ENCODE results near the gene CTXND1. TPM values are rescaled to one million over a fixed set of nuclear protein-coding genes. Genes with fewer than 3 reads are reported as not detected.

CTXND1 gene
- total RNA-seq, 1 donor from 2014 or later: 5.6 TPM

DNA sequence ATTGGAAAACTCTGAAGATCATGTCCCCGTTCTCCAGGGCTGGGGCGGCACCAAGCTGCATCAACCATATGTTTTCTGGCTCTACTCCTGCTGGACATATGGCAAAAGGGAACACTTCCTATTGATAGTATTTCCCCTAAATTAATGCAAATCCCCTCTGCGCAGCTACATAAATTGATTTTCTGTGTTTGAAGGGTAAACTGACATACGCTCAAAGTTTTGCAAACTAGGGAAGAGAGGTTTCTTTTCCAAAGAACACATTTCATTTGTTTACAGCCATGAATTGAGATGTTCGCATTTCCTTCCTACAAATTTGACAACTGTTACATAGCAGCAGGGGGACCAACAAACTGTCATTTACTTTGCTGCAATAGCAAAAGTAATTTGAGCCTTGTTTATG, 35.9 kb downstream of the CTXND1 start:
- intact Hi-C loops (cut with DNase I): no loop called here
- DNase-seq (ENCODE audit: low spot score): no peak

DNA sequence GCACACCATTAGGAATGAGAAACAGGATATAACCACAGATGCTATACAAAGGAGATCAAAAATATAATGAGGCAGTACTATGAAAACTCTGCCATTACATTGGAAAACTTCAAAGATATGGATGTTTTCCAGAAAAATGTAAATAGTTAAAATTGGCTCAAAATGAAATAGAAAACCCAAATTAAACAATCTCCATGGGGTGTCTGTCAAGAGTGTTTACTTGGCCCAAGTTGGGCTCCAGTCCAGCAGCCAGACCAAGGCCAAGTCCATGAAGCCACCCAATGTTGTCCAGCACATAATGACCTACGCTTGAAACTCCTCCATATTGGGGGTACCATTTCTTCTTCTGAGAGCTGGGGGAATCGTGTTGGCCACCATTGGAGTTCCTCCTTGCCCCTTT, 37.1 kb downstream of the CTXND1 start:
- no peak for DNase-seq (ENCODE audit: low spot score)
- intact Hi-C loops (cut with DNase I): no loop called here

- no peak for DNase-seq (ENCODE audit: low spot score)
- intact Hi-C loops (cut with DNase I): no loop called here
Observed at GRCh38 chr15:80211976-80212375, 40.0 kb downstream of the CTXND1 start.

DNA sequence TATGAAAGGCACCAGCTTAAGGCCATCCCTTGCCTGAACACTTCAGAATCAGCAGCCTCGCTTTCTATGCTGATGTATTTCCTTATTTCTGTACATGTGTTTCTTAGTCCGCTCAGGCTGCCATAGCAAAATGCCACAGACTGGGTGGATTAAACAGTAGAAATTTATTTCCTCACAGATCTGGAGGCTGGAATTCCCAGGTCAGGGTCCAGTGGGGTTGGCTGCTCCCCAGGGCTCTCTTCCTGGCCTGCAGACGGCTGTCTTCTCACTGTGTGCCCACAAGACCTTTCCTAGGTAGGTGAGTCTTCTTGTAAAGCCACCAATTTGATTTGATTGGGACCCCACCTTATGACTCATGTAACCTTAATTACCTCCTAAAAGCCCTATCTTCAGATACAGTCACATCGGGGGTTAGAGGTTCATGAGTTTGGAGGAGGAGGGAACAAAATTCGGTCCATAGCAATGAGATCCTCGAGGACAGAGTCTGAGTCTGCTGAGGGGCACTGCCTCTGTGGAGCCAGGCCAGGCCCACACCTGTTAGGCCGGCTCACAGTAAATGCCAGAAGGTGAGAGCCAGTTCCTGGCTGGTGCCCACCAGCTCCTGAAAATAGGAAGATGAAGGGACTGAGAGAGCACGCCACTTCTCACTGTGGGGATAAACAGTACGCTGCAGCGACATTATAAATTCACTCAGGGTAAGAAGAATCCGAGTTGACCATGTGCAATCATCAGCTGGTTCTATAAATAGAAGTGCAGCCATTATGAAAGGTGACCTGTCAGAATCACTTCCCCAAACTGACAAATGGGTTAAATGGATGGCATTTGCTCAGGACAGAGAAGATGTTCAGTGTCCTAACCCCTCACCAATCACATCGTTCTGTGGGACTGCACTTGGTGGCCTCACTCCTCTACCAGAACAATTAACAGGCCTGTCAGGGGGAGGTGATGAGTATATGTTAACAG, 41.1 kb downstream of the CTXND1 start:
- DNase-seq (ENCODE audit: low spot score): no peak
- intact Hi-C loops (cut with DNase I): no loop called here

DNA sequence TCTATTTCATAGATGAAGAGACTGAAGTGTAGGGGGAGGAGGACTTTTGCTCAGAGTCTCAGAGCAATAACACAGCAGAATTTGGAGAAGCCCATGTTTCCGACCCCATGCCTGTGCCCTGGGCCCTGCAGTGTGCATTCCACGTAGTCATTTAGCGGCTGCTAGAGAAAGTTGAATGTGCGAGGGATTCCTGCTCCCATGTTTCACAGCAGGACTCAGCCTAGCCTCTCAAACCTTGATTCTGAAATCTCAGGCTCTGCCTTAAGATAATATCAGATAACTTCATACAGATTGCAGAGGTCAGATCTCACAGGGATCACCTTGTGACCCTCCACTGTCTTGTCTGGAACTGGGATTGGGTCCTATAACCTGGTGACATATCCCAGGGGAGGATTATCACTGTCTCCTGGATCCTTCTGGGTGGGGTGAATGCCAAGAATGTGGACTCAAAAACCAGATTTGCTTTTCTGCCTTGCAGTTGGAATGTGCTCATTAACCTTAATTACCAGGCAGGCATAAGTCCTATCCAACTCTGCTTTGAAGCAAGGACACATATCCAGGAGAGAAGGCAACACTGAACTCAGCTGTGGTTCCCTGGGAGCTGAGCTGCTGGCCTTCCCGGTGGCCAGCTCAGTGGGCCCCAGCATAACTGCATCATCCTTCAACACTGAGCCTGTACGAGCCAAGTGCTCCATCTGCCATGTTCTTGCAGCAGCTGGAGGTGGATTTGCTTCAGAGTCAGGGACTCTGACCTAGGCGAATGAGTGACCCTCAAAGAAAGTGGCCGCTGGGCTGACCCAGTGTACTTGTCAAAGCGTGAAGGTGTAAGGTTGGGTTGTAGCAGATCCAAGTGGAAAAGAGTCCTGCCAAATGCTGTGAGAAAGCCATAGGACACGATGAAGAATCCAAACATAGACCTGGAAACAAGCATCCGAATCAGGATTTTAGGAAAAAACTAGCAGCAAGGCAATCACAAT, 43.0 kb downstream of the CTXND1 start:
- DNase-seq (ENCODE audit: low spot score): no peak
- intact Hi-C loops (cut with DNase I): no loop called here

DNA sequence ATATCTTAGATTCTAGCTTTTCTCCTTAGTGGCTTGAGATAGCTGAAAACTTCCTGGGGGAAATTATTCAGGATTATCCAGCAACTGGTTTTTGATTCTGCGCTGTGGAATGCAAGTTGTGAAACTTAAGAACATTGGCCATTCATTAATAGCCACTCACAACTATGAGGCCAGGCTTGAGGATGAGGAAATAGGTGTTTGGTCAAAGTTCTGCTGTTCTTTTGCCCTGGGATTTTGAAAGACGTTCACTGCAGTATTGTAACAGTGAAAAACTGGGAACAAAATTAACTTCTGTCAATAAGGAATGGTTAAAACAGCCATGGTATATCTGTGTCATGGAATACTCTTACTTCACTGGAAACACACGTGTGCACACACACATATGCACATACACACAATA, 44.1 kb downstream of the CTXND1 start:
- intact Hi-C loops (cut with DNase I): no loop called here

GRCh38 chr15:80204231-80204630, 47.8 kb downstream of the CTXND1 start:
- DNase-seq (ENCODE audit: low spot score): no peak
- intact Hi-C loops (cut with DNase I): no loop called here

More for the DNA sequence above, 44.1 kb downstream of the CTXND1 start:
- DNase-seq (ENCODE audit: low spot score): no peak

- intact Hi-C loops (cut with DNase I): no loop called here
- no peak for DNase-seq (ENCODE audit: low spot score)
Observed at GRCh38 chr15:80203361-80203885, 48.6 kb downstream of the CTXND1 start.

DNA sequence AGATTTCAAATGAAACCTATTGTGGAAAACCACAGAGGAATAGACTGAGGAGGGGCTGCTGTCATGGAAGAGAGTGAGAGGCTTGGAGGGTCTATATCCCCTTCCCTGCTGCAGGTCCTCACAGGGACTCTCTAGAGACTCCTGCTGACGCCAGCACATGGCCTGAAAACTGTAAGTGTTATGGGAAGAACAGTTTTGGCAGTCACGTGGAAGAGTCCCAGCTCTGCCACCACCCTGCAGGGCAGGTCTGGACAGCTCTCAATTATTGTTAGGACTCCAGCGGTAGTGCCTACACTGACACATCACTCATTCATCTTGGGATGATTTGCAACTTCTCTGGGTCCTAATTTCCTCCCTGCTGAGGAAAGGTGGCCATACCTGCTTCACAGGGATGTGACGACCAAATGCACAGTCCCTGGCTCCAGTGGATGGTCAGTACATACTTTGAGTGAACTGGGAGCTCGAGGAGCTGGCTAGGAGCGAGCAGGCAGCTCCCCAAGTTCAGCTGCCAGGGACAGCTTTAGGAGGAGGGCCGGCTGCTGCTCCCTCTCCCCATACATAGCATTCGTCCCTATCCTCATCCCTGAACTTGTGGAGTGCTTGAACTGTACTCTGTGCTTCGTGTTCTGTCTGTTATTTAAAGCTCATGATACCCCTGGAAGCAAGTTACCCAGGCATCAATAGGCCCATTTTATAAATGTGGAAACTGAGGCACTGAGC, 49.2 kb downstream of the CTXND1 start:
- intact Hi-C loops (cut with DNase I): no loop called here
- DNase-seq (ENCODE audit: low spot score): no peak

- intact Hi-C loops (cut with DNase I): no loop called here
- DNase-seq (ENCODE audit: low spot score): no peak
Observed at GRCh38 chr15:80202016-80202315, 50.0 kb downstream of the CTXND1 start.

GRCh38 chr15:80201256-80202015, 50.6 kb downstream of the CTXND1 start:
- DNase-seq (ENCODE audit: low spot score): no peak
- intact Hi-C loops (cut with DNase I): no loop called here

DNA sequence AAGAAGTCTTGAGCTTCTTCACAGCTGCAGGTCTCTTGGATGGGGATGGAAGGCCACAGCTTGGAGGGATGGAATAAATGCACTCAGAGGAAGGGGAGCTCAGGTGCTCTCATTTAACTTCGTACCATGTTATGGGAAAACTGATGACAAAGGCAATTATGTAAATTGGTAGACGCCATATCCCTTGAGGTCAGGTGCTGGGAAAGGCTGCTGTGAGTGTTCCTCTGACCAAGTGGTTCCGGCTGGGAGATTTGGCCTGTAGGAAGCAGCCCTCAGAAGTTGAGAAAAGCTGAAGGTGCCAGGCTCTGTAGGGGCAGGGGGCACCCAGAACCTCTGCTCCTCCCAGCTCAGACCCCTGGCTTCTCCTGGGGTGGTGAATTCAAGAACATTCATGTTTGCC, 52.1 kb downstream of the CTXND1 start:
- no peak for DNase-seq (ENCODE audit: low spot score)
- intact Hi-C loops (cut with DNase I): no loop called here

- intact Hi-C loops (cut with DNase I): no loop called here
- DNase-seq (ENCODE audit: low spot score): no peak
Observed at GRCh38 chr15:80199366-80199765, 52.6 kb downstream of the CTXND1 start.

DNA sequence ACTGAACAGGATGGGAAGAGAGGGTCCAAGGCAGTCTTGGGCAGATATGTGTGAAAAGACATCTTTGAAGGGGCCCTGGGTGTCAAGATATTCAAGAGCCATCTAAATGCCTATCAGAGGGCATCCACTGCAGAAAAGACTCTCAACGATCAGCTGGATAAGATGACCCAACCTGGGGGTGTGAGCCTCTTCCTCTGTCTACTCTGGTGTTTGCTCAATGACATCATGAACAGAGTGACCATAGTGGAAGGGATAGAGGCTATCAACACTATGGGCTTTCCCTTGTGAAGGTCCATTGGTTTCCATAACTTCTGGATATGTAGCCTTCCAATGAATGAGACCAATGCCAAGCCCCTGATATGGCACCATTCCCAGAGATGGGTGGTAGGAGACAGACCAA, 57.1 kb downstream of the CTXND1 start:
- intact Hi-C loops (cut with DNase I): no loop called here
- no peak for DNase-seq (ENCODE audit: low spot score)

DNA sequence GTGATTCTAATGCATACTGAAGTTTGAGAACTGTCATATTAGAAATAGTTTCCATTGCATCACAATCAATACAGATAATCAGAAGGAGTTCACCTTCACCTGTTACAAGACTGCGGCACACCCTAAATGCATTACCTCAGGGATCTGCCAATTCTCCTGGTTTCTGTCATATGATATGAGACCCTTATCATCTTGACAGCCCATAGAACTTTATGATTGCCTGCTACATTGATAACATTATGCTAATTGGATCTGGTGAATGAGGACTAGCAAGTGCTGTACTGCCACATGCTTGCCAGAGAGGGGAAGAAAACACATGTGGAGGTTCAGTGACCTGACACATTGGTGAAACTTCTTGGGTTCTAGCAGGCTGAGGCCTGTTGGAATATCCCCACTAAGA, 57.8 kb downstream of the CTXND1 start:
- DNase-seq (ENCODE audit: low spot score): no peak
- intact Hi-C loops (cut with DNase I): no loop called here

DNA sequence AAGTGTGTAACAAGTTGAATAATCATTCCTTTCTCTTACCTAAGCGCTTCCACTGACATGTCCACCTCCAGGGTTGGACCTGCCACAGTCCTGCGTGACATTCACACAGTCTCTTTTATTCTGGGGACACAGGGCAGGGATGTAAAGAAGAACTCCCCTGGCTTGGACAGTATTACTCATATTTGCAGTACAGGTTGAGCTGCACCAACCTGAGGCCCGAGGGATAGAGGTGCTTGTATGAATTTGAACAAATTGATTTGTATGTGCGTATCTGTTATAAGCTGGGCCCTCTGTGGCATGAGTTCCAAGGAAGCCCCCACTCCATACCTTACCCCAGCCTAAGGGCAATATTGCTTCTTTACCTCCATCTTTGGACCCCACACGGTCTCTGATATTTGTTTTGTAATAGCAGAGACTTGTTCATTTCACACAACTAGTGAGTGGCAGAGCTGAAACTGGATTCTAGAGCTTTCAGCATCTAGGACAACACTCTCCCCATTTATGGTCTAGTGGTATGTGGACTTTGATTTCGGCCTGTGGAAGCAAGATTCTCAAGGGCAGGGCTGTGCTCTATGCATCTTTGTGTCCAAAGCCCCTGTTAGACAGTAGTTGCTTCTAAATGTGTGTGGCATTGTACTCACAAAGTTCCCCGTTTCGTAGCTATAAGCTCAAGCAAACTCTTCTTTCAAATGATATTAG, 60.0 kb downstream of the CTXND1 start:
- no peak for DNase-seq (ENCODE audit: low spot score)
- intact Hi-C loops (cut with DNase I): no loop called here

- DNase-seq (ENCODE audit: low spot score): no peak
- intact Hi-C loops (cut with DNase I): no loop called here
Observed at GRCh38 chr15:80191198-80191597, 60.8 kb downstream of the CTXND1 start.

DNA sequence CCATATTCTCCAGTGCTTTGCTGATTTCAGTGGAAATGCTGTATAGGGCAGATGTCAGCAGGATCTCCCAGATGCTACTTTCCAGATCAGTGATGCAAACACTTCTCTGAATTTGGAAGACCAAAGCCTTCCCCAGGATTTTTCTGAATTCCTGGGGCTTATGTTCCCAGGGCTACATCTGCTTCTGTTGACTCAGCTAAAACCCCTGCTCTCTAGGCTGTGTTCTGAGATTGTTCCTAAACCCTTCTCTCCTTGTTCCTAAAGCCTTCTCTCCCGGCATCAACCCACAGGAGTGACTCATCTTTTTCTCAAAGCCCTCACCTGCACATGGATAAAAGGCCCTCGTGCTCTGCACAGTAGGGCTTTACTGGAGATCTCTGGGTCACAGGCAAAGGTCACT, 63.8 kb downstream of the CTXND1 start:
- no peak for DNase-seq (ENCODE audit: low spot score)
- intact Hi-C loops (cut with DNase I): no loop called here

Measured in cardiac septum (tissue), 1 donor.